ENCODE data around the gene LIMK1.

DNA sequence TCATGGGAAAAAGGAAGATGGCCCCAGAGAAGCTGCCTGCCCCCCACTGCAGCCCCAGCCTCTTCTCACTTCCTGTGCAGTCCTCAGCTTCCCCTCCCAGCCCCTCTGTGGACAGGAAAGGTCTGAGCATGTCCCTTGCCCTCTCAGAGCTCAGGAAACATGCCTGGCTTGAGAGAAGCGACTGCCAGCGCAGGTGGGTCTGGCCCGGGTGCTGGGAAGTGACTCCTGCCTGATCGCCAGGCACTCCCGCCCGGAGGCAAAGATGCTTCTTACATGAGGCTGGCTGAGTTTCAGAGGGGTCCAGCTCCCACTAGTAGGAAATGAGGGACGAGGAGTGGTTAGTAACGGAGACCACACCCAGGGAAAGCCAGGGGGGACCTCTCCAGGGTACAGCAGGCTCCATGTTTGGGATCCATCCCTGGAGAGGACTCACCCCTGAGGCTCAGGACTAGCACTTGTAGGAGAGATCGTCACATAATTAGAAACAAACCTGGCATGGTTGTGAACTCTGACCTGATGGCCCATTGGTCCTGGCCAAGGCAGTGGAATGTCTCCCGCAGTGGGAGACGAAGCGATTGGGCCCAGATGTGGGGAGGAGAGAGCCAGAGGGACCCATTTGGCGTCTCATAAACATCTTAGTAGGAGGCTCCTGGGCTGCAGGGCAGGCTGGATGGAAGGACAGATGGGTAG, 43.4 kb upstream of the LIMK1 start:
- TF ChIP-seq, protein P1, sequence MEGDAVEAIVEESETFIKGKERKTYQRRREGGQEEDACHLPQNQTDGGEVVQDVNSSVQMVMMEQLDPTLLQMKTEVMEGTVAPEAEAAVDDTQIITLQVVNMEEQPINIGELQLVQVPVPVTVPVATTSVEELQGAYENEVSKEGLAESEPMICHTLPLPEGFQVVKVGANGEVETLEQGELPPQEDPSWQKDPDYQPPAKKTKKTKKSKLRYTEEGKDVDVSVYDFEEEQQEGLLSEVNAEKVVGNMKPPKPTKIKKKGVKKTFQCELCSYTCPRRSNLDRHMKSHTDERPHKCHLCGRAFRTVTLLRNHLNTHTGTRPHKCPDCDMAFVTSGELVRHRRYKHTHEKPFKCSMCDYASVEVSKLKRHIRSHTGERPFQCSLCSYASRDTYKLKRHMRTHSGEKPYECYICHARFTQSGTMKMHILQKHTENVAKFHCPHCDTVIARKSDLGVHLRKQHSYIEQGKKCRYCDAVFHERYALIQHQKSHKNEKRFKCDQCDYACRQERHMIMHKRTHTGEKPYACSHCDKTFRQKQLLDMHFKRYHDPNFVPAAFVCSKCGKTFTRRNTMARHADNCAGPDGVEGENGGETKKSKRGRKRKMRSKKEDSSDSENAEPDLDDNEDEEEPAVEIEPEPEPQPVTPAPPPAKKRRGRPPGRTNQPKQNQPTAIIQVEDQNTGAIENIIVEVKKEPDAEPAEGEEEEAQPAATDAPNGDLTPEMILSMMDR (IDR thresholded peaks at IDR 0.05): no peak
- no peak for TF ChIP-seq EP300 (IDR thresholded peaks at IDR 0.05)
- TF ChIP-seq POLR2A (IDR thresholded peaks at IDR 0.05): no peak
